Nephron progenitor cell (in vitro differentiated cells): ENCODE results near the gene EYA2.

Experiments used
- DNase-seq: peaks from one replicate; pipeline ENCODE4 v3.0.0; 2021
- H3K27ac Mint-ChIP-seq: 2 replicates; pipeline ENCODE4 v1.8.0; 2021; ENCODE audit warnings: mild to moderate bottlenecking, moderate library complexity, mixed read lengths
- H3K27me3 Mint-ChIP-seq: 2 replicates; pipeline ENCODE4 v1.8.0; 2021; ENCODE audit warnings: mild to moderate bottlenecking, low read depth, mixed read lengths; ENCODE audit not compliant: poor library complexity
- H3K36me3 Mint-ChIP-seq: 2 replicates; pipeline ENCODE4 v1.8.0; 2021; ENCODE audit warnings: low read depth, mixed read lengths
- H3K4me1 Mint-ChIP-seq: 2 replicates; pipeline ENCODE4 v1.8.0; 2021; ENCODE audit warnings: mixed read lengths
- H3K4me3 Mint-ChIP-seq: 2 replicates; pipeline ENCODE4 v1.8.0; 2021; ENCODE audit warnings: mild to moderate bottlenecking, moderate library complexity, mixed read lengths
- H3K9me3 Mint-ChIP-seq: 2 replicates; pipeline ENCODE4 v1.8.0; 2021; ENCODE audit warnings: mild to moderate bottlenecking, moderate library complexity, mixed read lengths
- TF ChIP-seq, protein P1 (sequence below): fragments of 200-600 bp; sonication (generic); IDR thresholded peaks from 2 replicates; pipeline ENCODE4 v1.5.0; 2021; ENCODE audit warnings: antibody characterized with exemption

EYA2 gene

DNA sequence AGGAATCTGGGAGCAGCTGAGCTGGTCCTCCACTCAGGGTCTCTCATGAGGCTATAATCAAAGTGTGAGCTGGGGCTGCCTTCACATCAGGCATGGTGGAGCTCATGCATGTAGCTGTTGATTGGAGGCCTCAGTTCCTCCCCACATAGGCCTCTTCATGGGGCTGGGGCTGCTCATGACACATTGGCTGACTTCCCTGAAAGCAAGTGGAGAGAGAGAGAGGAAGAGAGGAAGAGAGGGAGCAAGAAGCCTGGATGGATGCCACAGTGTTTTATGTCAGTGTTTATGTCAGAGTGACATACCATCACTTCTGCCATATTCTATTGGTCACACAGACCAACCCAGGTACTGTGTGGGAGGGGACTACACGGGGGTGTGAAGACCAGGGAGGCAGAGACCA is 43.8 kb downstream of the EYA2 start:
- Mint-ChIP-seq H3K27ac (no peak overlapping the region), H3K9me3 (no peaks in the 10 kb centered on the region), H3K27me3 (peaks cover 13% of the 10 kb centered on the region), H3K36me3 (no peaks in the 10 kb centered on the region), H3K4me1 (peaks cover 21% of the 10 kb centered on the region), H3K4me3 (no peak overlapping the region)
- TF ChIP-seq, protein P1, sequence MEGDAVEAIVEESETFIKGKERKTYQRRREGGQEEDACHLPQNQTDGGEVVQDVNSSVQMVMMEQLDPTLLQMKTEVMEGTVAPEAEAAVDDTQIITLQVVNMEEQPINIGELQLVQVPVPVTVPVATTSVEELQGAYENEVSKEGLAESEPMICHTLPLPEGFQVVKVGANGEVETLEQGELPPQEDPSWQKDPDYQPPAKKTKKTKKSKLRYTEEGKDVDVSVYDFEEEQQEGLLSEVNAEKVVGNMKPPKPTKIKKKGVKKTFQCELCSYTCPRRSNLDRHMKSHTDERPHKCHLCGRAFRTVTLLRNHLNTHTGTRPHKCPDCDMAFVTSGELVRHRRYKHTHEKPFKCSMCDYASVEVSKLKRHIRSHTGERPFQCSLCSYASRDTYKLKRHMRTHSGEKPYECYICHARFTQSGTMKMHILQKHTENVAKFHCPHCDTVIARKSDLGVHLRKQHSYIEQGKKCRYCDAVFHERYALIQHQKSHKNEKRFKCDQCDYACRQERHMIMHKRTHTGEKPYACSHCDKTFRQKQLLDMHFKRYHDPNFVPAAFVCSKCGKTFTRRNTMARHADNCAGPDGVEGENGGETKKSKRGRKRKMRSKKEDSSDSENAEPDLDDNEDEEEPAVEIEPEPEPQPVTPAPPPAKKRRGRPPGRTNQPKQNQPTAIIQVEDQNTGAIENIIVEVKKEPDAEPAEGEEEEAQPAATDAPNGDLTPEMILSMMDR = no peak
- no peak for DNase-seq

DNA sequence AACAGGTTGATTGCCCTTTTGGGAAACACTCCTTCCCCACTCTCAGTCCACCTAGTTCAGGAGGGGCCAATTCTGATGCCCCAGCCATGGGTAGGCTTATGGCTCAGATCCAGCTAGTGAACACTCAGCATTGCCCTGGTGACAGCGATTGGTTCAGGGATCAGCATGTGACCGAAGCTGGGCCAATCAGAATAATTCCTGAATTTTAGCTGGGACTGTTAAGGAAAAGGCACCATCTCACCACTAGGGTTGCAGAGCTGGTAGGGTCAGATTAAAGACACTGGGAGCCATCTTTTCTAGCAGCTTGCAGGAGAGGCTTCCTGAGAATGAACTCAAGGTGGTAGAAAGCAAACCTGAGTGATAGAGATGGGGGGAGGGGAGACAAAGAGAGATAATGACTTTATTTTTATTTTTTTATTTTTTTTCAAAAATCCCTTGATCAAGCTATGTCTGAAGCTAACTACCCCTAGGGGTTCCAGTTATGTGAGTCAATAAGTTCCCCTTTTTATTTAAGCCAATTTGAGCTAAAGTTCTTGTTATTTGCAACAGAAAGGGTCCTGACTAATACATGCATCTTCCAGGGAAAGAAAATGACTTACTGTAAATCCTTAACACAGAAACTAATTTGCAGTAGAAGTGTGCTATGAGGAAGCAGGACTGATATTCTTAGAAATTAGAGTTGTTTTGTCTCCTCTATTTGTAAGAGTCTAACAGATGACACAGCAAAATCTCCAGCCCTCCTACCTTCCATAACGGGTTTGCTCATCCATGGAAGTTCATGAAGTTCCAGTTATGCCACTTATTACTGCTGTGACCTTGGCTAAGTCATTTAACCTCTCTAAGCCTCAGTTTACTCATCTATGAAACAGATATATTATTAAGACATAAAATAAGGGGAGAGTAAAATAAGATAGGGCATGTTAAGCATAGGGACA is 44.7 kb downstream of the EYA2 start:
- Mint-ChIP-seq H3K36me3 (no peaks in the 10 kb centered on the region), H3K27ac (no peak overlapping the region), H3K27me3 (peaks cover 13% of the 10 kb centered on the region), H3K4me1 (peaks cover 21% of the 10 kb centered on the region), H3K9me3 (no peaks in the 10 kb centered on the region), H3K4me3 (no peak overlapping the region)
- TF ChIP-seq, protein P1 = peak; percentile 6
- no peak for DNase-seq

DNA sequence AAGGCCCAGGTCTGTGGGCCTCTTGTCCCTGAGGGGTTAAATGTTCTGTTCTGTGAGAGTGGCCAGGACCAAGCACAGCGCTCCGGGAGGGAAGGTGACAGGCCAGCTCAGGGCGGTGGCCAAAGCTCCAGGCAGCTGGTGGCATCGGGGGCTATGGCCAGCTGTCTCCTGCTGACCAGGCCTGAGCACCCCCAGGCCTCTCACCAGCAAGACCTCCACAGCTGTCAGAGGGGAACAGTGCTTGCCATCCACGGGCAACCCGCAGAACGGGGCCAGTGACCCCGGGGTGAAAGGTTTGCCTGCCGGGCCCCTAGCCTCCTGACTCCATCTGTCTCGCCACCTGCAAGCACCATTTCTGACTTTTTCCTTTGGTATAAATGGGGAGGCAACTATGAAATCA is 46.0 kb downstream of the EYA2 start:
- Mint-ChIP-seq H3K9me3 (no peaks in the 10 kb centered on the region), H3K36me3 (no peaks in the 10 kb centered on the region), H3K27me3 (peaks cover 13% of the 10 kb centered on the region), H3K4me3 (no peak overlapping the region), H3K4me1 (peaks cover 24% of the 10 kb centered on the region), H3K27ac (no peak overlapping the region)
- TF ChIP-seq, protein P1 = no peak
- DNase-seq = no peak

DNA sequence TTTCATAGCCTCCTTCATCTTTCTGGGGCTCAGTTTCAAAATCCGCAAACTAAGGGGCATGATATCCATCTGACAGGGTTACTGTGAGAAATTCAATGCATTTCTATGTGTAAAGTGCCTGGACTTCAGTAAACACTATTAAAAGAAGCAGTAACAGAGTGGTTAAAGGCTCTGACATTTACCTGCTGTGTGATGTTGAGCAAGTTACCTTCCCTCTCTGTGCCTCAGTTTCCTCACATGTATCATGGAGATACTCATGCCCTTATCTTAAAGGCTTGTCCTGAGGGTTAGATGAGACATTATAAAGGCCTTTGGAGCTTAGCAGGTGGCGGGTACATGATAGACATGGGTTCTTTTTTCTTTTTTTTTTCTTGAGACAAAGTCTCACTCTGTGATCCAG is 46.8 kb downstream of the EYA2 start:
- Mint-ChIP-seq H3K36me3 (no peaks in the 10 kb centered on the region), H3K4me3 (no peak overlapping the region), H3K27ac (no peak overlapping the region), H3K9me3 (no peaks in the 10 kb centered on the region), H3K27me3 (peaks cover 13% of the 10 kb centered on the region), H3K4me1 (peaks cover 29% of the 10 kb centered on the region)
- no peak for DNase-seq
- TF ChIP-seq, protein P1 = no peak

DNA sequence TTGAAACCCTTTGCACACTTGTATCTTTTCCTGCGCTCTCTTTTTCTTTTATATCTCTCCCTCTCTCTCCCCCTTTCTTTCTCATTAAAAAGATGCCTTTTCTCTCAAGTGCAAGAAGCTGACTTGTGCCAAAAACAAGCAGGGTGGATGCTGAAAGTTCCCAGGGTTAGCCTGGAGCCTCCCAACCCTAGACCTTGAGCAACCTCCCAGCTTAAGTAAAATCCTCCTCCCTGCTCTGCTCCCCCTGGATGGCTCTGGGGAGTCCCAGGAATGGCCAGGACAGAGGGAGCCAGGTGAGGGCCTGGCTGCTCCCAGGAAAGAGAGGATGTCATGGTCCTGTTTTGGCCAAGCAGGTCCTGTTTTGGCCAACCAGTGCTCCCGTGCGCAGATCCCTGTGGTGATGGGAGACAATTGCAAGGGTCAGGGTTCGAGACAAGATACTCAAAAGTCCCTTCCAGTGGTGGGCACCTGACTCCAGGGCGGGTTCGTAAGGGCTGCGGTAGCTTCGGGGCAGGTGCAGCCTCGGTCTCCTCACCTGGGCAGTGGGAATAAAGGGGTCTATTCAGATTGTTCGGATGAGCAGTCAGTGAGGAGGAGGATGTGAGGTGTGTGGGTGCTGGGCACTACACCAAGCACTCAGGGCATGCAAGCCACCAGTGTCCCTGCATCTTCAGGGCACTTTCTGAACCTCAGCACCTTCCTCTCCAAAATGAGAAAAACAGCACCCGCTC is 49.4 kb downstream of the EYA2 start:
- TF ChIP-seq, protein P1 = no peak
- Mint-ChIP-seq H3K36me3 (peaks cover 6% of the 10 kb centered on the region), H3K4me1 (peaks cover 8% of the 10 kb centered on the region), H3K27ac (peak overlapping the region; percentile 24), H3K4me3 (no peak overlapping the region), H3K27me3 (peaks cover 11% of the 10 kb centered on the region), H3K9me3 (peaks cover 6% of the 10 kb centered on the region)
- no peak for DNase-seq
